HG02678 (cell line): ENCODE measurements around the gene ACOX3.

Experiments
- ATAC-seq: cut with Tn5 transposase; IDR thresholded peaks from one replicate; pipeline ENCODE4 v1.9.1; 2021; ENCODE audit warnings: mild to moderate bottlenecking, moderate library complexity; ENCODE audit not compliant: unreplicated experiment

Gene ACOX3

DNA sequence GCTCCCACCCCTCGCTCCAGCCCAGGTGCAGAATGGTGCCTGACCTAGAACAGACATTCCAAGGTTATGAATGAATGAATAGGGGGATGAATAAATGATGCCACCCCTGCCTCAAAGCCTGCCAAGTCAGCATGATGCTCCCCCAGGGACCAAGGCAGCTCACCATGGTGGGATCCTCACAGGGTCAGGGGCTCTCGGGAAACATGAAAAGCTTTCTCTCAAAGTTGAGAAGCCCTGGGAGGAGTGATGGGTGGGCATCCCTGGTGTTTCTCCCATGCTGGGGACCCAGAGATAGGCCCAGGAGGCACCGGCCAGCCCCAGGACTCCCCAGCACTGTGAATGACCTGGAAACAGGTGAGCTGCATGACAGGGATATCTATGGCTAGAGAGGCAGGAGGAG, 112.1 kb downstream of the ACOX3 start:
- ATAC-seq, result no peak

DNA sequence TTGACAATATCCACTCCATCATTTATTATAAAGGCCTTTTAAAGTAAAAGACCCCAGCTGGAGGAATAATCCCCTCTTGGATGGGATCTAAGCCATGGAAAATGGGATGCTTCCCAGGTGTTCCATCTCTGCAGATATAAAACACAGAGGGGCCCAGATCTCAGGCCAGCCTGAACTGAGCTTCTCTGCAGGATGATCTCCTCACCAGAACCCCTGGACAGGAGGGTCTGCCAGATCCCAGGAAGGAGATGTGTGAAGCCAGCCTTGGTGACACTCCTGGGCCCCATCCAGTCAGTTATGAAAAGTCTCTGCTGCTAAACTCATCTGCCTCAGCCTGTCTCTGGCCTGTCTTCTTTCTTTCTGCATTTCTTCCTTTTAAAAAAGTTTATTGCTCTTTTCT, 114.3 kb downstream of the ACOX3 start:
- ATAC-seq, result no peak

DNA sequence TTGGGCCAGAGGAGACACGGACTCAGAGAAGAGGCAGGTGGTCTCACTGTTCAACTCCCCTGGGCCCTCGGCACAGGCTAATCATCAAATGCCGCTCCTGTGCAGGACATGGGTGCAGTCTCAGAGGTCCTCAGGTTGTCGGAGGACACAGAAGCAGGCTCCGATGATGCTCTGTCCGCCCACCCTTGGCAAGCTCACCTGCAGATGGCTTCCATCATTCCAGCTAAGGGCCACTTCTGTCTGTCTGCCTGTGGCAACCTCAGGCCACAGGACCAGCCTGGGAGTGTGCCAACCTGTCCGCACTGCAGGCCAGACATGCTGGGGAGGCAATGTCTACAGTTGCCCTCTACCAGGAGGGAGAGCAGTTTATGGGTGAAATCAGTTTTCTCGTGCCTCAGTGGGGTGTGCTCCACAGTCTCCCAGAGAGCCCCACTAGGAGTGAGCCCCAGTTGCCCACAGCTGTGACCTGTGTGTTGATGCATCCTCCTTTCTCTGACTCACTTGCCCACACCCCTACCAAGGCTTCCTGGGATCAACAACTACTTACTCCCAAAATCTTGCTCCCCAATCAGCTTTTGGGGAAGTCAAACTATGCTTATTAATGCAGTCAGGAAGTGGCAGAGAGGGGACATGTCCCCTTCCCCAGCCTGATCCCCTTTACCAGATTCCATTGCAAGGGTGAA, 115.1 kb downstream of the ACOX3 start:
- no peak for ATAC-seq

DNA sequence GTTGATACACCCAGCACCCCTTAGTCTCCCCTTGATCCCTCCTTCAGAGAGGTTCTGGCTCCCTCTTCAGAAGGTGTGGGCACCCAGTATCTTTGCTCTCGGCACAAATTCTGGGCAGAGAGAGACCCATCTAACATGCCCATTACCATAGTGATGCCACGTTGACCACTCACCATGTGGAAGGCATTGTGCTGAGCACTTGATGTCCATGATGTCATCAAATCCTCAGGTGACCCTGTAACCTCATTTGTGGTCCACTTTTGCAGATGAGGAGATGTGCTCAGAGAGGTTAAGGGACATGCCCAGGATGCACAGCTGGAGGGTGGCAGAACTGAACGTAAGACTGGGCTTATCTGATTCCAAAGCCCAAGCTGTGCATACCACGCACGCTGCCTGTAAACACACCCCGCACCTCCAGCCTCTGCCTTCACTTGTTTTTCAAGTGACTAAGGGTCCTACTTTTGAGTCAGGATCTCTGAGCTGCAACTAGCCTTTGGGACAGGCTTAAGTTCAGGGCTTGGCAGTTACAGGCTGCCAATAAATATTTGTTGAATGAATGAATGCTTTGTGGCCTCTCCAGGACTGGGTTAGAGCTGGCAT, 115.8 kb downstream of the ACOX3 start:
- no peak for ATAC-seq

DNA sequence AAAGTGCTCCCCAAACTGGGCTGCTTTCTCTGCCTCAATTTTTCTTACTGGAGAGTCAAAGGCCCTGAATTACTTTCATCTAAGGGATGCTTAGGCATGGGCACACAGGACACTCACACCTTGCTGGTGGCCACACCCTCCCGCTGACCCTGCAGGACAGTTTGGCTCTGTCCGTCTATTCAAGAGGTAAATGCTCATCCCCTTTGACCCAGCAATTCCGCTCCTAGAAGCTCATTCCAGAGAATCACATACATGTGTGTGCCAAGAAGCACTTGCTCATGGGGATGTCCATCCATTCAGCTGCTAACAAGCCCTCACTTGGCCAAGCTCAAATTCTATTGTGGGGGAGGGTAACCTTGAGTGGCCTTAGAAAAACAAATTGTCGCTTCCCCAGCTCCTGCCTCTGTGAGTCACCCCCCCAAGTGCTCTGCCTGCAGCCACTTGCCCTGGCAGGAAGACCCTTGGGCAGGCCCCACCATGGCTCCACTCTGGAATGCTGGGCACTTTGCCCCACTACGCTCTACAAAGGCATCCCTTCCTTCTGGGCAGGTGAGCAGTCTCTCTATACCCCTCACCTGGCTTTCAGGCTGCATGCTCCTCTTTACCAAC, 116.5 kb downstream of the ACOX3 start:
- no peak for ATAC-seq

DNA sequence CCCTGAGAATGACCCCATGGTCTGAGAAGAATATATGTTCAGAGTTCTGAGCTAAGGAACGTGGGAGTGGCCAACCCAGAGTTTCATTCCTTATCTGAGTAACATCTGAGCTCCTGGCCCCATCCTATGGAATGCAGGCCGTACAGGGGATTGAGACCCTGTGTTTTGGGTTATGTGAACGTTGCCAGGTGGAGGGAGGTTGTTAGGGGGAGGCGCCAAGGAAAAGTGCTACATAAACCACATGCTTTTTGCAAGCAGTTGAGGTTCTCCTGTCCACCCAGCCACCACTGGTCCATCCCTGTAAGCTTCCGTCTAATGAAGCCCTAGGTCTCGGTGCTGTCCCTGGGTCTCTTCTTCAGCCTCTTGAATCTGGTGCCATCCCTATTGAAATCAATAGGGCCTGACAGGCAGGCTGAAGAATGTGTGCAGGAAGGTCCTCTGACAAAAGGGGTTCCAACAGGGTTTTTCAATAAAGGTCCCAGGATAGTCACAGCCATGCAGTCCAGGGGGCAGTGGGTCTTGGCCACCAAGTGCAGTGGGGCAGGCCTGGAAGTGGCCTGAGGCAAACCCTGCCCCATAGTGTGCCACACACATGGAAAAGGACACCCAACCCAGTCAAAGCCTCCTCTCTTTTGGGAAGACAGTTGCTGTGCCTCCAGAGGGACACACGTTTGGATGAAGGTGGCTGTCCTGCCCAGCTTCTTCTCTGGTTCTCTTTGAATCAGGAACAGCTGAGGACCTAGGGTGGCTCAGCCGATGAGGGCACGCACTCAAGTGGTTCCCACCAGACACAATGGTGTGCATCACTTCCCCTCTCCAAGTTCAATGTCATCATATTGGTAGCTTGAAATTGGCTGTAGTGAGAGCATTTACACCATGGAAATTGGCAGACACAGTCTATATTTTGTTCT, 117.5 kb downstream of the ACOX3 start:
- no peak for ATAC-seq

DNA sequence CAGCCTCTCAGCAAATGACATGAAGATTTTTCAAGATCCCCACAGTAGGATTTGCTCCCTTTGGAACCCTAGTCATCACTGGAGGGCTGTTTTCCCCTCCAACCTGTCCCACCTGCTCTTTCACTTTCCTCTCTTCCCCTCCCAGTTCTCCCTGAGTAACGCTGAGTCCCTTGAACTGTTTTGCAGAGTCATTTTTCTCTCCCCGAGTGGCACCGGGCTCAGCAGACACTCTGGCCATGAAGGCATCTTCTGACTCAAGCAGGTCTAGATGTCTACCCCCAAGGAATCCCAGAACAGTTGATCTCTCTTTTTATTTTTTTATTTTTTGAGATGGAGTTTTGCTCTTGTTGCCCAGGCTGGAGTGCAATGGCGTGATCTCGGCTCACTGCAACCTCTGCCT, 118.8 kb downstream of the ACOX3 start:
- ATAC-seq, result no peak

DNA sequence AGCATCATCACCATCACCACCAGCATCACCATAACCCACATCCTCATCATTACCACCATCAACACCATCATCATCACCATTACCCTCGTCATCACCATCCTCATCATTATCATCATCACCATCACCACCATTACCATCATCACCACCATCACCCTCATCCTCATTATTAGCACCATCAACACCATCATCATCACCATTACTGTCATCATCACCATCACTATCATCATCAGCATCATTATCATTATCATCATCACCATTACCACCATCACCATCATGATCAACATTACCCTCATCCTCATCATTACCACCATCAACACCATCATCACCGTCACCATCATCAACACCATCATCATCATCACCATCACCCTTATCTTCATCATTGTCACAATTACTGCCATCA, 119.3 kb downstream of the ACOX3 start:
- no peak for ATAC-seq

DNA sequence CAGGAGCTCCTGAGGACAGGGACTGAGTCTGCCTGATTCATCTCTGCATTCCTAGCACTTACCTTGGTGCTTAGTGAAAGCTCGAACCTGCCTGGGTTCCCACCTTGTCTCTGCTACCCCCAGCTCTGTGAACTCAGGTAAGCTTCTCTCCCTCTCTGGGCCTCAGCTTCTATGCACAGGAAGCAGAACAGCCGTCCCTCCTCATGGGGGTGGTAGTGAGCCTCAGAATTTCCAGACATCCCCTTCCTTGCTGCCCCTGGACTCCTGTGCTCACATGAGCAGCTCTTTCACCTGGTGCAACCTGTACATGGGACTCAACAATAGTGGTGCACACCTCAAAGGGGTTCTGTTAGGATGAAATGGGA, 120.2 kb downstream of the ACOX3 start:
- no peak for ATAC-seq

DNA sequence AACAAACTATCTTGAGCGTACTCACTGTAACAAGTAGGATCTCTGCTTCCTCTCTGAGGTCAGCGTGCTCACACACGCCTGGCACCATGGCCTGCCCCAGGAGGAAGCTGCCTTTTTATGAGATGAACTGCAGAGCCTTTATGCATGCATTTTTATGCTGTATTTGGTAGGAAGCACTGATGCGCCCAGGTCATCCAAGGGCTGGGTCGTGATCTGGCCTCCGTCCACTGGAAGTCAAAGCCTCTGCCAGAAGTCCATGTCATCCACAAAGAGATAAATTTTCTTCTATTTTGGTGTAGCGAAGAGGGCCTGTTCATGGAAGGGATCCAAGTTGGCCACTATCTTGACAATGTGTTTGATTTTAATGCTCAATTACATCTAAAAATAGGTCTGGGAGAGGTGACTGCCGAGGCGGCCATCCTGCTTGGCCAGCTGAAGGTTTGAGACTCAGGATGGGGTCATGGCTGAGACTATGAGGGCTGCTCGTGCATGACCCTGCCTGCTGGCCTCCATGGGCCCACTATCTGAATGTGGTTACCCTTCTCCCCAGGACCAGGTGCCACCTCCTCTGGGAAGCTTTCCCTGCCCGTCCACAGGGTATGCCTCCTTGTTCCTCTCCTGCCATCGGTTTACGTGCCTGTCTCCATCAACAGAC, 120.7 kb downstream of the ACOX3 start:
- no peak for ATAC-seq

DNA sequence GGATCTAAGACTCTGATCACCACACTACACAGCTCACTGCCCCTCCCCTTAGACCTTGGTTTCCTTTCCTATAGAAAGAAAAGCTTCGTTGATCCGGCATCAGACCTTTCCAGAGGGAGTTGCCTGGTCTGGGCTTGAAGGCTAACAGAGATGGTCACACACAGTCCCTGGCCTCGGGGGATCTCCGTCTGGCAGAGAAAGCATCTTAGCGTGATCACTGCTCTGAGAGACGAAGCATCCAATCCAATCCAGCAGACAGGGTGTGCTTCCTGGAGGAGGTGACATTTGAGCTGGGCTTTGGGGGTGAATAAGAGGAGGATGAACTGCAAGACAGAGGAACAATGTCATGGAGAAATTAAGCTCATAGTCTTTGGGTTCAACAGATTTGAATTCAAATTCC, 121.5 kb downstream of the ACOX3 start:
- ATAC-seq, result no peak

DNA sequence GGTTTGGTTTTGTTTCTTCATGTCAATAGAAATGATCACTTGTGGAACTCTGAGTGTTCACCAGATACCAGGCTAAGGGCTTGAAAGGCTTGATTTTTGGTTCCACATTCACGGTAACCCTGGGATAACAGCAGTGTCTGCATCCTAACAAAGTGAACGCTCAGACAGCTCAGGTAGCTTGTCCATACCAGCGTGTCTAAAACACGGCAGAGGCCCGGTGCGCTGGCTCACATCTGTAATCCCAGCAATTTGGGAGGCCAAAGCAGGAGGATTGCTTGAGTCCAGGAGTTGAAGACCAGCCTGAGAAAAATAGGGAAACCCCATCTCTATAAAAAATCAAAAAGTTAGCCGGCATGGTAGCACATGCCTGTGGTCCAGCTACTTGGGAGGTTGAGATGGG, 122.0 kb downstream of the ACOX3 start:
- no peak for ATAC-seq

DNA sequence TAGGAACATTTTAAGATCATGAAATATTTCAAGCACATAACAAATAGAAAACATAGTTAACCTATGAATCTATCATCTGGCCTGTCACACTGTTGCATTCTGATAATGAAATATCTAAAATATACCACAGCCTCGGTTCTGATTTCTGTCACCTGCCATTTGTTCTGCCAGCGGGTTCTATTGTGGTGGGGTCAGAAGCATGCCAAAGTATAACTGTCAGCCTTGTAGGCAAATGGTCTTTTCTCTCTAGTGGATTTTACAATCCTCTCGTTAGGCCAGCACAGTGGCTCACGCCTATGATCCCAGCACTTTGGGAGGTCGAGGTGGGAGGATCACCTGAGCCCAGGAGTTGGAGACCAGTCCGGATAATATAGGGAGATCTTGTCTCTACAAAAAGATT, 123.0 kb downstream of the ACOX3 start:
- no peak for ATAC-seq

DNA sequence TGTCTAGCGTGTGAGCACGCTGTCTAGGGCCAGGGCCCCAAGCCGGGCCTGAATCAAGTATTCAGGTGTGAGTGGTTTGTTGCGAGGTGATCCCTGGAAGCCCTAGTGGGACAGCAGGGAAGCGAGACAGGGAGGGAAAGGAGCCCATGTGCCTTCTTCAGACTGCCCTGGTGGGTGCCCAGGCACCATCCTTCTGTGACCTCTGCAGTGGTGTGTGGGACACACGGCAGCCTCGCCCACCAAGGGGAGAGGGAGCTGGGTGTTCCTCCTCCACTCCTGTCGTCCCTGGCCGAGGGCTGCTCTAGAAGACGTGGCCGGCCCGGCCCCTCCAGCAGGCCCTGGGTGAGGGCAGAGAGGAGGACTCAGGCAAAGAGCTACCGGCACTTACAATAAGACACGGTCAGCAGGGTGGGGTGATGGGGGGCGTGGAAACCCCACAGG, 123.6 kb downstream of the ACOX3 start:
- ATAC-seq, result no peak
